ENCODE results near the gene GPN1.

DNA sequence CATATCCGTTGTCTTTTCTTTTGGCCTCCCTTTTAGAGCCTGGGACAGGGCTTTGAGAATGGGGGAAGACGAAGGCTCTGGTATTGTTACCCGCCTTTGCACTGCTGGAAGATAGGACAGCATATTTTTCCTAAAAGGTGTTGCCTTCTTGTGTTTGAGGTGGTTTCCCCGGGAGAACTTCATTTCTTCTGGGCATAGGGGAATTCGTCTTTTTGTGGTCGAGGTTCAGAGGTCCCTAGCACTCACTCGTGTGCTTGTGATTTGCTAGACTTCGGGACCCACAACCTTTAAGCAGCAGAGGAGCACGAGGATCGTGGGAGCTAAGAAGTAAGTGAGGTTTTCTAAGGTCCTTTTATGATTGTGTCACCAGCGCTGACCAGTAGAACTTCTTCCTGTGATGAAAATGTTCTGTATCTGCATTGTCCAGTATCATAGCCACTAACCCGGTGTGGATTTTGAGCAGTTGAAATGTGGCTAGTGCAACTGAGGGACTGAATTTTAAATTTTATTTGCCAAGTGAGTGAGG lies 45.4 kb upstream of the GPN1 start:
- no peak for TF ChIP-seq SUZ12 (IDR thresholded peaks at IDR 0.05)
- TF ChIP-seq BHLHE40 (IDR thresholded peaks at IDR 0.05; ENCODE audit: borderline replicate concordance): no peak
- TF ChIP-seq ARNT (IDR thresholded peaks at IDR 0.05): no peak
- no peak for TF ChIP-seq FOXA1 (IDR thresholded peaks at IDR 0.05)
- no peak for TF ChIP-seq PKNOX1 (IDR thresholded peaks at IDR 0.05)
- no peak for TF ChIP-seq ZNF384 (IDR thresholded peaks at IDR 0.05)
- no peak for TF ChIP-seq ELF4 (IDR thresholded peaks at IDR 0.05)
- TF ChIP-seq HDGF (IDR thresholded peaks at IDR 0.05; ENCODE audit: borderline replicate concordance): no peak
- no peak for TF ChIP-seq TARDBP (IDR thresholded peaks at IDR 0.05)
